Measurements from ENCODE around the gene UBD. TPM values are rescaled to one million over a fixed set of nuclear protein-coding genes. Genes with fewer than 3 reads are reported as not detected.

Gene UBD
- total RNA-seq, 2 donors from 2014 or later = 0.86 to 10.3 TPM

DNA sequence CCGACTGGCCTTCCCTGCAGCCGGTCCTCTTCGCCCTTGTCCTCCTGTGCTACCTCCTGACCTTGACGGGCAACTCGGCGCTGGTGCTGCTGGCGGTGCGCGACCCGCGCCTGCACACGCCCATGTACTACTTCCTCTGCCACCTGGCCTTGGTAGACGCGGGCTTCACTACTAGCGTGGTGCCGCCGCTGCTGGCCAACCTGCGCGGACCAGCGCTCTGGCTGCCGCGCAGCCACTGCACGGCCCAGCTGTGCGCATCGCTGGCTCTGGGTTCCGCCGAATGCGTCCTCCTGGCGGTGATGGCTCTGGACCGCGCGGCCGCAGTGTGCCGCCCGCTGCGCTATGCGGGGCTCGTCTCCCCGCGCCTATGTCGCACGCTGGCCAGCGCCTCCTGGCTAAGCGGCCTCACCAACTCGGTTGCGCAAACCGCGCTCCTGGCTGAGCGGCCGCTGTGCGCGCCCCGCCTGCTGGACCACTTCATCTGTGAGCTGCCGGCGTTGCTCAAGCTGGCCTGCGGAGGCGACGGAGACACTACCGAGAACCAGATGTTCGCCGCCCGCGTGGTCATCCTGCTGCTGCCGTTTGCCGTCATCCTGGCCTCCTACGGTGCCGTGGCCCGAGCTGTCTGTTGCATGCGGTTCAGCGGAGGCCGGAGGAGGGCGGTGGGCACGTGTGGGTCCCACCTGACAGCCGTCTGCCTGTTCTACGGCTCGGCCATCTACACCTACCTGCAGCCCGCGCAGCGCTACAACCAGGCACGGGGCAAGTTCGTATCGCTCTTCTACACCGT is 6.1 kb downstream of the UBD start:
- no peaks in the 10 kb centered on the region for H3K4me1 ChIP-seq
- peak overlapping the region; percentile 13 for H3K27ac ChIP-seq
- H3K9ac ChIP-seq (ENCODE audit: low read depth in 2 of 2, low read length in 2 of 2) = no peak overlapping the region
- no peaks in the 10 kb centered on the region for H3K9me3 ChIP-seq
- peaks cover 19% of the 10 kb centered on the region for H3K27me3 ChIP-seq
- peak overlapping the region; percentile 30 for H3K4me3 ChIP-seq
- DNase-seq = peak; percentile 47
- TF ChIP-seq, protein P1, sequence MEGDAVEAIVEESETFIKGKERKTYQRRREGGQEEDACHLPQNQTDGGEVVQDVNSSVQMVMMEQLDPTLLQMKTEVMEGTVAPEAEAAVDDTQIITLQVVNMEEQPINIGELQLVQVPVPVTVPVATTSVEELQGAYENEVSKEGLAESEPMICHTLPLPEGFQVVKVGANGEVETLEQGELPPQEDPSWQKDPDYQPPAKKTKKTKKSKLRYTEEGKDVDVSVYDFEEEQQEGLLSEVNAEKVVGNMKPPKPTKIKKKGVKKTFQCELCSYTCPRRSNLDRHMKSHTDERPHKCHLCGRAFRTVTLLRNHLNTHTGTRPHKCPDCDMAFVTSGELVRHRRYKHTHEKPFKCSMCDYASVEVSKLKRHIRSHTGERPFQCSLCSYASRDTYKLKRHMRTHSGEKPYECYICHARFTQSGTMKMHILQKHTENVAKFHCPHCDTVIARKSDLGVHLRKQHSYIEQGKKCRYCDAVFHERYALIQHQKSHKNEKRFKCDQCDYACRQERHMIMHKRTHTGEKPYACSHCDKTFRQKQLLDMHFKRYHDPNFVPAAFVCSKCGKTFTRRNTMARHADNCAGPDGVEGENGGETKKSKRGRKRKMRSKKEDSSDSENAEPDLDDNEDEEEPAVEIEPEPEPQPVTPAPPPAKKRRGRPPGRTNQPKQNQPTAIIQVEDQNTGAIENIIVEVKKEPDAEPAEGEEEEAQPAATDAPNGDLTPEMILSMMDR (IDR thresholded peaks at IDR 0.05) = no peak
- no peaks in the 10 kb centered on the region for H3K36me3 ChIP-seq
- intact Hi-C loops (cut with DNase I) = no loop called here

DNA sequence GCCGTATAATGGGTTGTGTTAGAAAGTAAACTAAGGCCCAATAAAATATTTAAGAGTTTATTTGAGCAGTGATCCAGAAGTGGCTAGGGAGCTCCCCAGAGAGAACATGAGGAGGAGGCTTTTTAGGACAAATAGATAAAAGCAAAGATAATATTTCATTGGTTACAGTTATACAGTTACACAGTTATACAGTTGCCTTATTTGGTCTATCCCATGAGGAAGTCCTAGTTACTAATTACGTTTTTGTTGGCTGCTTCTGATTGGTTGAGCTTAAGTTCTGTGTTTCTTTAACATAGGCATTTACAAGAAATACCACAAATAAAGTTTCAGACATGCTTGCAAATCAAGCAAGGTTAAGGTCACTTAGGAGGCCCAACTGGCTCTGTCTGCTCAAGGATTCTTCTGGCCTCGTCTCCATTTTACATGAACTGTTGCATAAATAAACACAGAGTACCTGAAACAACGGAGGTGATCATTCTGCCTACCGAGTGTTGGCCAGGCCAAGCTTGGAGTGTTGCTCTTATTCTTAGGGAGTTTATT is 7.0 kb downstream of the UBD start:
- TF ChIP-seq, protein P1 (IDR thresholded peaks at IDR 0.05) = no peak
- H3K27ac ChIP-seq = peak overlapping the region; percentile 13
- H3K9me3 ChIP-seq = no peaks in the 10 kb centered on the region
- peaks cover 19% of the 10 kb centered on the region for H3K27me3 ChIP-seq
- intact Hi-C loops (cut with DNase I) = no loop called here
- H3K9ac ChIP-seq (ENCODE audit: low read depth in 2 of 2, low read length in 2 of 2) = no peak overlapping the region
- H3K4me1 ChIP-seq = no peaks in the 10 kb centered on the region
- no peak overlapping the region for H3K4me3 ChIP-seq
- no peak for DNase-seq
- H3K36me3 ChIP-seq = no peaks in the 10 kb centered on the region

DNA sequence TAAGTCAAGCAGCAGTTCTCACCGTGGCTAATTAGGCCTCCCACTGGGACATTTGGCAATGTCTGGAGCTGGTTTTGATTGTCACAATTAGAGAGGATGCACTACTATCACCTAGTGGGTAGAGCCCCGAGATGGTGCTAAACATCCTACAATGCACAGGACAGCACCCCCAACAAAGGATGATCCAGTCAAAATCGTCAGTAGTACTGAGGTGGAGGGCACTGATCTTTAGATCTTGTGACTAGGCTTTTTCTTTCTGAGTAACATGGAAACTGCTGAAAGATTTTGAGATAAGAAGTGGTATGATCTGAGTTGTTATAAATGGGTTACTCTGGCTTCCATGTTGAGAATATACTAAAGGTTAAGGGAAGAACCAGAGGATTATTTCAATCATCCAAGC is 12.0 kb downstream of the UBD start:
- TF ChIP-seq, protein P1 (IDR thresholded peaks at IDR 0.05) = no peak
- DNase-seq = no peak
- Histone ChIP-seq H3K9ac (ENCODE audit: low read depth in 2 of 2, low read length in 2 of 2) (no peak overlapping the region), H3K4me1 (no peaks in the 10 kb centered on the region), H3K36me3 (no peaks in the 10 kb centered on the region), H3K4me3 (no peak overlapping the region), H3K27me3 (no peaks in the 10 kb centered on the region), H3K9me3 (no peaks in the 10 kb centered on the region), H3K27ac (no peak overlapping the region)
- intact Hi-C loops (cut with DNase I) = no loop called here

DNA sequence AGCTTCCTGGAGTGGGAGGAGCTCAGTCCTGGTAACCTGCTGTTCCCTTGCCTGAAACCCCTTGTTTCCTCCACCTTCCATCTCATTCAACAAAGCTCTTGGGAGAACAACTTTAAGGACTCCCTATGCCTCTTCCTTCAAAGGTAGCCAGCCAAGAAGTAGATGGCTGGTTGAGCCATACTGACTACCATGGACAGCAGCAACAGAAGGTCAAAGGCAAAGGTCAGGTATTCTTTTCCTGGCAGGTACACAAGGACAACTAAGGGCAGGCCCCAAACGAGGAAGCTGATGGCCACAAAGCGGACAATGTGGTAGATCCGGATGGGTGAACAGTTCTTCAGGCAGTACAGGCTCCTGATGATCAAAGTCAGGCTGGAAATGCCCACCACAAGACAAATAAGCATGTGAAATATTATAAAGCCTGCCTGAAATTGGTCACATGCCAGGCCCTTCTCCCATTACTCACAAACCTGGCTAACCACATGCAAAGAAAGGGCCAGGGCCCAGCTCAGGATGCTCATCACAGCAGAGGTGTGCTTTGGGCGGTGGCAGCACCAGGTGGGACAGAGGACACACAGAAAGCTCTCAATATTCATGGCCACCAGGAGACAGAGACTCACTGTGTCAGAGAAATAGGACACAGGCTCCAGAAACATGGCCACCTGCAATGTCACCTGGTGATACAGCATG is 21.7 kb downstream of the UBD start:
- Histone ChIP-seq H3K27ac (no peak overlapping the region), H3K36me3 (no peaks in the 10 kb centered on the region), H3K9ac (ENCODE audit: low read depth in 2 of 2, low read length in 2 of 2) (no peak overlapping the region), H3K4me3 (no peak overlapping the region), H3K4me1 (no peaks in the 10 kb centered on the region), H3K27me3 (no peaks in the 10 kb centered on the region), H3K9me3 (no peaks in the 10 kb centered on the region)
- intact Hi-C loops (cut with DNase I) = no loop called here
- TF ChIP-seq, protein P1 (IDR thresholded peaks at IDR 0.05) = no peak
- no peak for DNase-seq

DNA sequence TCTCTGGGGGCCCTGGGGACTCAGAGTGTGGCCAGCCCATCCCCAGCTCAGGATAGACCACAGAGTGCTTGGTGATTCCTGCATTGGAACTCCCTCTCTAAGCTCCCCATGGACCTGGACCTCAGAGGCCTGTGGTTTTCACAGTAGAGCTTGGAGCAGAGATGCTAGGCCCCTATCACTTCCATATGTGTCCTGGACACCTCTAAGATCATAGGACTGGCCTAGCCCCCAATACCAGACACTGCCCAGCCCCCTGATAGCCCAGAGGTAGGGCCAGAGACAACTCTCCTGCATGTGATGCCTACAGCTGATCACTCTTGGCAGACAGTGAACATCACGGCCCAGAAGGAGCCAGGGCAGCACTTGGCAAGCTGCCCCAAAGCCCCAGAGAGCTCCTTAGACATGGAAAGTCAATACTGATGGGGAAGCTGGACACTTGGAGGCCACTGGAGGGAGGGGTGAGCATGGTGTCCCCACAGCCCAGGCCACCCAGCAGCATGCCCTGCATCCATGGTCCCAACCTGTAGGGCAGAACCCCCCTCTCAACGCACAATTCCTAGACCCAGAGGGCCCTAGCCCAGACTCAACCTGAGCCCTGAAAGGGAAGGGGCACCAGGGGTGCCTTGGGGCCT is 27.1 kb downstream of the UBD start:
- DNase-seq = no peak
- Histone ChIP-seq H3K27ac (no peak overlapping the region), H3K9me3 (no peaks in the 10 kb centered on the region), H3K27me3 (no peaks in the 10 kb centered on the region), H3K4me1 (no peaks in the 10 kb centered on the region), H3K36me3 (no peaks in the 10 kb centered on the region), H3K4me3 (no peak overlapping the region), H3K9ac (ENCODE audit: low read depth in 2 of 2, low read length in 2 of 2) (no peak overlapping the region)
- TF ChIP-seq, protein P1 (IDR thresholded peaks at IDR 0.05) = no peak
- intact Hi-C loops (cut with DNase I) = no loop called here

Data from colonic mucosa (tissue), 4 donors.